CD4-positive, alpha-beta T cell treated with Interleukin-15 for 1 hour (primary cell): ENCODE measurements around the gene KLHL33.

Source experiments
- DNase-seq: peaks from one replicate; pipeline ENCODE4 v3.0.0-alpha.2; 2020

KLHL33 gene, protein sequence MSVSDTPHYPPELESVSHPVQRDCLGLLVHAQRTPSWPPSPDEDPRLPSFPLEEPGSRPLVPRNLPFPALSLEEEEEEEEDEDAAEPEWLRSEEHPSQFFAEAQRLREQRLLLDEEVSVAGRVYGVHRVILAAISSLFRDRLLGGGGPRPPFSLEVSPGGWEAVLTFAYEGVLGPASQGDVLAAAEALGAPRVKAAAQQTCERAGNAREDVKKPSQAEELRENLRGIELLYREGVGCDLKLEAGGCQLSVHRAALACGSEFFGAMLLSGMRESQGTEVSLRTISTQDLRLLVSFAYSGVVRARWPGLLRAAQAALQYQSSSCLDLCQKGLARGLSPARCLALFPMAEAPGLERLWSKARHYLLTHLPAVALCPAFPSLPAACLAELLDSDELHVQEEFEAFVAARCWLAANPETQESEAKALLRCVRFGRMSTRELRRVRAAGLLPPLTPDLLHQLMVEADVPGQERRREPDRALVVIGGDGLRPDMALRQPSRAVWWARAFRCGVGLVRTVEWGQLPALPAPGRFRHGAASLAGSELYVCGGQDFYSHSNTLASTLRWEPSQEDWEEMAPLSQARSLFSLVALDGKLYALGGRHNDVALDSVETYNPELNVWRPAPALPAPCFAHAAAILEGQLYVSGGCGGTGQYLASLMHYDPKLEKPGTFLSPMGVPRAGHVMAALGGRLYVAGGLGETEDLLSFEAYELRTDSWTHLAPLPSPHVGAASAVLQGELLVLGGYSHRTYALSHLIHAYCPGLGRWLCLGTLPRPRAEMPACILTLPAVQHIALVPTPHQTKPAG

GRCh38 chr14:20435582-20436362, at the start of gene KLHL33:
KLHL33 (minus strand) TSS chr14:20436166; CDS start chr14:20435811, 355 bp downstream.
- DNase-seq: no peak

DNA sequence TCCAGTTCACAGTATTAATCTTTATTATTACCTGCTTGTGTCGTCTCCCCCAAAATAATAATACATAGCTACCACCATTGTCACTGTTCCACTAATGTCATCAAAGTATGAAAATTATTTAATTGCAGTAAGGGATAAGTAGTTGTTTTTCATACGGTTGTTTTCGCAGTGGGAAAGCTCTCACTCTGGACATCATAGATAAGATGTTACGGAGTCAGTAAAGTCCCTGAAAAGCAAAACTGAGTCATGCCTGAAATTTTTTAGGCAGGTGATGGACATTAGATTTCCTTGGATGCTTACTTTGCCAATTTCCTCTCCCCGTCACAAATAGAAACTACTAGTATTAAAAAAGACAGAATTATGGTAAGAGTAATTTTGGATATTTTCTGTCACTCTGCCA, 46.4 kb upstream of the KLHL33 start:
- DNase-seq: no peak

DNA sequence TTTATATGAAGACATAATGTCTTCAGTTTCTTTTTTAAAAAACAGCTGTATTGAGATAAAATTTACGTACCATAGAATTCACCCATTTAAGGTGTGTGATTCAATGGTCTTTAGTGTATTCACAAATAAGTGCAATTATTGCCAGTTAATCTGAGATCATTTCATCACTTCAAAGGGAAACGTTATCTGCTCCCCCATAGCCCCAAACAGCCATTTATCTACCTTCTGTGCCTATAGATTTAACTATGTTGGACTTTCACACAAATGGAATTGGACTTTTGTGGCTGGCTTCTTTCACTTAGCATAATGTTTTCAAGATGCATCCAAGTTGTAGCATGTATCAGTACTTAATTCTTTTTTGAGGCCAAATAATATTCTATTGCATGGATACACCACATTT, 42.9 kb upstream of the KLHL33 start:
- no peak for DNase-seq

DNA sequence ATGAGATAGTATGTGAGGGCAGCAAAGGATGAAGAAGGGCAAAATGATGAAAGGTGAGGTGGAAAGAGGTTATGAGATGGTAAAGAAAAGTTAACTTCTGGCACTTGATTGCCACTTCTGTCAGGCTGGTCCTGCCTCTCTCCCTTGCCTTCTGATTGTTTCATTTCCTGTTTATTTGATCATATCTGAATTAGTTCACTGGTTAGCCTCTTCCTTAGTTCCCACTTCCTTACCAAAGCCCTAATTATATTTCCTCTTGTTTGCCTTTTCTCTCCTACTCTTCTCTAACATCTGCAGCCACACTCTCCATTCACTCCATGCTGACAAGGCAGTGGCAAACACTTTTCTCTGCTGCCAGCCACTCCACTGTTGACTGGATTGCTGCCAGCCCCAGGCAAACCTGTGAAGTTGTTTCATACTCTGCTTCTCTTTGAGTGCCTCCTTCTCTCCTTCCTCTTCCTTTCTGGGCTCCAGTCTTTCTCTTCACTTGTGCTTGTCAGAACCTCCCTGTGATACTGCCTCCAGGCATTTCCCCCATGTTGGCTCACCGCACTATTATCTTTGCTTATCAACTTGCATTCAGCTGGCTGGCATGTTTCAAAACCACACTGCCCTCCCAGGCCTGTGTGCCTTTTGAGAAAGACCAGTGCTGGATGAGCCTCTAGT, 41.4 kb upstream of the KLHL33 start:
- DNase-seq: peak; percentile 21

DNA sequence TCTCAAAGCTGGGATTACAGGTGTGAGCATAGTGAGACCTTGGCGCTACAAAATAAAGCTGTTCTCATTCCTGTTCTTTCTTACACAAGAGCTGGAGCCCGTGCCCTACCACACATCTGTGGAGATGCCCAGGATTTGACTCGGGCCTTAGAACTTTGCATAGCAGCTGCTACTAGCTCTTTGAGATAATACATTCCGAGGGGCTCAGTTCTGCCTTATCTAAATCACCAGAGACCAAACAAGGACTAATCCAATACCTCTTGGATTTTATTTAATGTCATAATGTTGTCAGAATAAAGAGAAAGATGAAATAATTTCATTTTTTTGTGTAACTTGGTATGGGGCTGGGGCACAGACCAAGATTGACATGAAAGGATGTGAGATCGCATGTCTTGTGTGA, 40.8 kb upstream of the KLHL33 start:
- no peak for DNase-seq

- DNase-seq: no peak
These were observed 36.7 kb upstream of the KLHL33 start for GRCh38 chr14:20472536-20473169.

DNA sequence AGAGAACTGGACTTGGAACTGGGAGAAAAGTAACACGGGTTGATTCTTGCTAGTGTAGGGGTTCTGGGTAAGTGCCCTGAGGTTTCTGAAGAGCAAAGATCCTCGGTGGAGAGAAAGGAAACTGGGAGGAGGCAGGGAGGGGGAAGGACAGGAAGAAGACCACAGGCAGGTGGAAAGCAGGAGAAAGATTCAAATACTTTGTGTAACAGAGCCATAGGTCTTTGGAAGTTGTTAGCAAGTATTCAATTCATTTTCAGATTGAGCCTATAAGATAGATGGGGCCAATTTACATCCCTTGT, 34.6 kb upstream of the KLHL33 start:
- DNase-seq: no peak

DNA sequence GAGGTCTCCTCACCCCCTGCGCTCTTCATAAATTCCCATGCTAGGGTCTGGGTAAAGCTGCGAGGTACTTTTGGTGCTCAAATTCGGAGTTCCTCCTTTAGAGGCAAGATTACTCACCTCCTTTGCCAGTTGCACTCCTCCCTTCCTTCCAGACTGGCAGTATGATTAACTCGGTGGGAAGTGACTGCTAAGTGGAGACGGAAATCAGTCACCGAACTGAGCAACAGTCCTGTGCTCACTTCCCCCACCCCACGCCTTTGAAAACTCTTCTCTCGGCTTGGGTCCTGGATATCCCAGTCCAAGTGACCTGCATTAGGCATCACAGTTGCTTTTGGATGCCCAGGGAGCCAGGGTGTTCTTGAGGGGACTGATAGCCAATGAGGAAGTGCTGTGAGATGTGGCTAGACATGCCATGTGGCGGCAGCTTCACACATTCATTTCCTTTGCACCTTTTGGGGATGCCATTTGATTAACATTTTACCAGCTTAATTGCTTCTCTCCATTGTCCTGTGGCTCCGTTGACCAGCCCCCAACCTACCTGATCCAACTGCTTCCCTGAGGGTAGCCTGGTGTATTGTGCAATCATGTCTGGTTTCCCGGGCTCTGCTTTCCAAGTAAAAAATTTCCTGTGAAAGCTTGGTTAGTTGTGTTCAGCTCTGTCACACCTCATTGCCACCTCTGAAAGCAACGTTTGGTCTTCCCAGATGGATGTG, 34.1 kb upstream of the KLHL33 start:
- DNase-seq: peak; percentile 74

GRCh38 chr14:20469242-20469889, 33.4 kb upstream of the KLHL33 start, which contains the start of gene PNP:
PNP (plus strand) TSS chr14:20469406; CDS start chr14:20469525, 119 bp downstream.
- DNase-seq: peak; percentile 94

GRCh38 chr14:20468764-20469241, 32.8 kb upstream of the KLHL33 start:
- no peak for DNase-seq

- DNase-seq: peak; percentile 100
These were observed 25.5 kb upstream of the KLHL33 start, which contains the start of gene PIP4P1 for GRCh38 chr14:20461225-20462141. PIP4P1 (minus strand) TSS chr14:20461434; CDS start chr14:20461325, 109 bp downstream.

- DNase-seq: peak; percentile 85
These were observed 24.7 kb upstream of the KLHL33 start for GRCh38 chr14:20460458-20461224.

GRCh38 chr14:20458031-20458789, 22.2 kb upstream of the KLHL33 start:
- no peak for DNase-seq

- no peak for DNase-seq
These were observed 21.0 kb upstream of the KLHL33 start for GRCh38 chr14:20456971-20457370.

- no peak for DNase-seq
These were observed 19.7 kb upstream of the KLHL33 start for GRCh38 chr14:20455355-20456300.

GRCh38 chr14:20454516-20455354, 18.8 kb upstream of the KLHL33 start, which contains the start of the genes APEX1 and OSGEP:
APEX1 (plus strand) TSS chr14:20455226; CDS start chr14:20455646, 420 bp downstream.
OSGEP (minus strand) TSS chr14:20454812; CDS start chr14:20454683, 129 bp downstream.
- peak; percentile 98 for DNase-seq
